SKM-1 (cell line): ENCODE measurements around the gene PHLDA3.

Experiments used
- DNase-seq: peaks from one replicate; lab custom pipeline; 2025; ENCODE audit not compliant: unreplicated experiment; lab: John Stamatoyannopoulos, UW

PHLDA3 gene

DNA sequence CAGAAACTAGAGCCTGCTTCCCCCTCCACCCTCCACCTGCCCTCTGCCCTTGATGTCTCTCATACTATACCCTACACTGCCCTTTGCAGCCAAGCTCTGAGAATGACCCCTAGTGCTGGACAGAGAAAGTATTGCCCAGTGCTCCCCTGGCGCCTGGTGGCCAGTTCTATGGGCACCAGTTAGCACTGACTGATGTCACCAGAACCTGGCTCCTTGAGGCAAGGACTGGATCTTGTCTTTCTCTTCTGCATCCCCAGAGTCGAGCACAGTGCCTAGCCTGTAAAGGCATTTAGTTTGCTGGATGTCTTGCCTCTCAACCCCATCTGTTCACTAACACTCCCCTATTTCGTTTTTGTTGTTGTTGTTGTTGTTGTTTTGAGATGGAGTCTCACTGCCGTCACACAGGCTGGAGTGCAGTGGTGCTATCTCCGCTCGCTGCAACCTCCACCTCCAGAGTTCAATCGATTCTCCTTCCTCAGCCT lies 5.9 kb downstream of the PHLDA3 start:
- no peak for DNase-seq

DNA sequence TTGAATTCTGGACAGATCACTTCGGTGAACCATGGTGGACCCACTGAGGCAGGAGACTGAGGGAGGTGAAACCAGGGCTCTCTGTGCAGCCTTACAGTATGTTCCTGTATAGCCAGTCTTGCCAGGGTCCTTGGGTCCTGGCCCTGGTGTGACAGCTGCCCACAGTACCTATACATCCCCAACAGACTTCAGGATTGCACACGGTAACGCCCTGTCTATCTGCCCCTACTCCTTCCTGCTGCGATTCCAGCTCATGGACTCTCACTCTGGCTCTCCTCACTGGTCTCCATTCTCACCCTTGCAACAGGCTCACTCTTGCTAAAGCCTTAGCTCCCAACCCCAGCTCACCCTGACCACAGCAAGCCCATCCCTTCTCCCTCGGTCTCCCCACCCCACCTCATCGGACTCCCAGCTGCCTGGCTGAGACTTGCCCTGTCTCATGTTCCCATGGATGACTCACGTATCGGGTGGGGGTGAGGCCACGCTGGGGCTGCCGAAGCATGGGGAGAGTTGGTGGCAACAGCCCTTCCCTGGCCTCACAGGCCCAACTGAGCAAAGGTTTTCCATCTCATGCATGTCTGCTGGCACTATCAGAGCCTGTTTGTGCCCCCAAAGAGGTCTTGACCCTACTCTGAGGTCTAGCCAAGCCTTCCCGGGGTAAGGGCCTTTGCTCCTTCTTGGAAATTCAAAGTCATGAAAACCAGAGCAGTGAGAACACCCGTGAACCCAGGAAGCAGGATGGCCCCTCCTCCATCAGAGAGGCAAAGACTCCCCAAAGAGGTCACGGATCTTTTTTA lies 7.1 kb downstream of the PHLDA3 start:
- DNase-seq = no peak

DNA sequence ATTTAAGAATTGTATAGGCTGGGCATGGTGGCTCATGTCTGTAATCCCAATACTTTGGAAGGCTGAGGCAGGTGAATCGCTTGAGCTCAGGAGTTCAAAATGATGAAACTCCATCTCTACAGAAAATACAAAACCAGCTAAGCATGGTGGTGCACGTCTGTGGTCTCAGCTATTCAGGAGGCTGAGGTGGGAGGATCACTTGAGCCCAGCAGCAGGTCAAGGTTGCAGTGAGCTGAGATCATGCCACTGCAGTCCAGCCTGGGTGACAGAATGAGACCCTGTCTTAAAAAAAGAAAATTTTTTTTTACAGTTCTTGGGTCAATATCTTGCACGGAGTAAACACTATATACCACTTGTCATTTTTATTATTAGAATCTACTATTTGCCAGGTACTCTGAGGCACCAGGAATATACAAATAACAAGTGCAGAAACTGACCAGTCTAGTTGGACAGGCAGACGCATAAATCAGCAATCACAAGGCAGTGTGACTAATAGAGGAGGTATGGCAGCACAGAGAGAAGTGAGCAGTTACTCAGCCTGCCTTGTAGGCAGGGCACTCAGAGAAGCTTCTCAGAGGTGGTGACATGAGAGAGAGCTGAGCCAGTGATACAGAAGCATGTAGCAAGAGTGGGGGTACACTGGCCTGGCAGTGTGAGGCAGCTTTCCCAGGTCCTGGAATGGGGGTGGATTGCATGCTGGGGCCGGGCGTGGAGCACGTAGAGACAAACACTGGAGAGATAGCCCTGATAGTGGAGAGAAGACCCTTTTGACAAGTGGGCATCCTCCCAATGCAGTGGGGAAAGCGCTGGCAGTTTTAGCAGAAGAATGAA lies 8.0 kb downstream of the PHLDA3 start:
- DNase-seq = no peak

- no peak for DNase-seq
Measured at GRCh38 chr1:201459775-201460174, 9.2 kb downstream of the PHLDA3 start.

DNA sequence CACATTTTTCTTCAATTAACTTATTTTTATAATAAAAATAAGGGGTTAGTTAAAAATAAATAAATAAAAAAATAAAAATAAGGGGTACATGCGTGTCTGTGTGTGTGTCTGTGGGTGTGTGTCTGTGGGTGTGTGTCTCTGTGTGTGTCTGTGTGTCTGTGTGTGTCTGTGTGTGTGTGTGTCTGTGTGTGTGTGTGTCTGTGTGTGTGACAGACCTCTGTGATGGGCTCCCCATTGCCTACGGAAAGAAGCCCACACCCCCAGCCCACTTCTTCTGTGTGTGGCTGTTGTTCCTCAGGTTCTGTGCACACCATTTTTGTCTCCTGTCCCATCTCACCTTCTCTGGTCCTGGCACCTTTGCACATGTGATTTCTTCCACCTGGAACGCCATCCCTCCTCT lies 9.9 kb downstream of the PHLDA3 start:
- DNase-seq = no peak

- DNase-seq = no peak
Measured at GRCh38 chr1:201457508-201457960, 11.5 kb downstream of the PHLDA3 start.

DNA sequence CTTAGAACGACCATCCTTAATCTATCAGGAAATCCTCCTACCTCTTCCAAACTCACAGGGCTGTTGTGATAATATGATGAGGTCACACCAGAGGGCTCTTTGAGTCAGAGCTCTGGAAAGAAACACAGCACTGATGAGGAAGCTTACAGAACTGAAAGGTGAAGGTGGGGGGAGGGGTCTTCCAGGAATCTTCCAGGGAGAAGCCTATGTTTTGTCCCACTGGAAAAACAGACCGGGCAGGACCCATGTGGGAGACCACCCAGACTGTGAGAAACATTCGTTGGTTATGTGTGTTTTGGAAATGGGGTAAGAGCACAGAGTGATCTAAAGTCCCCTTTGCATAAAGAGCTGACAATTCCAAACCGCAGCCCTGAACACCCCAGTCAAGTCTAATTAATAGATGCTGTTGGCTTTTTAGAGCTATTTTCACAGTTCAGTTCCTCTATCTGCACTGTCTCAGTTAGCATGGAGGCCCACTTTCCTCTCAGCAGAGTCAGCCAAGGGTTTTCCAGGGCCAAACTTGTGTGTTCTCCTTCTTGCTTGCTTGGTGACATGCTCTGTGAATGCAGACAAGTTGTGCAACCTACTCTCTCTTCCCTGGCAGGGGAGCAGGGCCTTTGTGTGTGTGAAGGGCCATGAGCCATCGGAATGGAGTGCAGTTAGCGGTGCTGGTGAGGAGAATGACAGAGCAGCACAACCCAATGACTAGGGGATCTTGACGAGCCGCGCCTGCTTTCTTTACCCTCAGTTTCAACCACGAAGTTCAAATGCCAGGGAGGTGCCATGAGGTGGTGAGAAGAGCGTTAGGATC lies 12.3 kb downstream of the PHLDA3 start:
- no peak for DNase-seq

DNA sequence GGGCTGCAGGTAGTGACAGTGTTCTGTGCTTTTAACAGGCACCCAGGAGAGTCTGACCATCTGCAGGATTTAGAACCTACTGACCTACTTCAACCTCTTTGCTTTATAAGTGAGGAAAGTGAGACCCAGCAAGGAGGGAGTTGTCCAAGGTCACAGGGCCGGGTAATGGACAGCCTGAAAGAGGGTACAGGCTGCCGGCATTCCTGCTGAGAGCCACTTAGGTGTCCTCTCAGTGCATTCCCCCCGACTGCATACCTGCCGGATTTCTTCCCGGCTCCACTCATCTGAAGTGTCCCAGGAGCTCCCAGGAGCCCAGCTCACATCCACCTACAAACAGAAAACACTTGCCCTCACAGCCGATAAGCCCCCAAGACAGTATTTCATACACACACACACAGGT lies 13.9 kb downstream of the PHLDA3 start:
- DNase-seq = no peak

DNA sequence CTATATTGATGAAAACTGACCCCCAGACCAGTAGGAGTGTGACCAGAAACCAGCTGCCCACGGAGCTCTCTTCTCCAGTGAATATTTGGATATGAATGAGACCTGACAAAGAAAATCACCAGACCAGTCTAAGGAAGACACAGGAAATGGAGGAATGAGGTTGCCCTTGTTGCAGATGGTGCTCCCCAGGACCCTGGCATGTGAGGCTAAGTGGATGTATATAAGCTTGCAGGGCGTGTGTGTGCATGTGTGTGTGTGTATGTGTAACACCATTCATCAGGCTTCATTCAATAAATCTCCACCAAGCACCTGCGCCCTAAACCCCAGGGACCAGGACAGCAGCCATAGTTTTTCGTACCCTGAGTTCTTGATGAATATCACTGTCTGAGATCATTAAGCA lies 14.4 kb downstream of the PHLDA3 start:
- DNase-seq = no peak

DNA sequence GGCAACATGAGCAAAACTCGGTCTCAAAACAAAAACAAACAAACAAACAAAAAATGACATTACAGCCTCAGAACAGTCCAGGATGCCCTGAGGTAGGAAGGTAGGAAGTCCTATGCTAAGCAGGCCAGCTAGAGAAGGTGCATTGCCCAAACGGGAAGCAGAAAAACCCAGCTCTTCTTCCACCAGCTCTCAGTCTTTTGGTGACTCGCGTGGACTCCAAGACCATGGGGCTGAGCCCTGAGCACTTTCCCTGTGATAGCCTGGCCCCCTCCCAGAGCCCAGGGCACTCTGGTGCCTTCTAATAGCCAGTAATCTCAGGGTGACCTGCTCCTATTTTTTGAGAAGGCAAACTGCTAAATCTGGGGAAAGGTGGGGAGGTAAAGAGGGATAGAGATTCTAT lies 16.1 kb downstream of the PHLDA3 start:
- no peak for DNase-seq

GRCh38 chr1:201450721-201451291 lies 18.2 kb downstream of the PHLDA3 start:
- no peak for DNase-seq

DNA sequence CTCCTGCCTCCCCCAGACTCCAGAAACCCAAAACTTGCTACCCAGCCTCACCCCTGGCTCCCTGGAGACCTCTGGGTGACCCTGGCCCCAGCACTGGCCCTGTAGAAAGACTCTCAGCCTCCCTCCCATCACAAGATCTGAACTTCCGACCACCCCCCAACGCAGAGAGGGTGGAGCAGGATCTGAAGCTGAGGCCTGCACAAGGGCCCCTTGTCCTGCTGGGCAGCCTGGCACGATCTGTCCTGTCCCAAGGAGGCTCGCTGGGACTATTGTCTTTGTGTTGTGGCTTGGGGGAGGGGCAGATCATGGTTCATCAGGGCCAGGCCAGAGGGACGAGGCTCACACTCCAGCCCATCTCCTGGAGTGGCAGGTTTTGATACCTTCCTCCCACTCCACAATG lies 20.0 kb downstream of the PHLDA3 start:
- no peak for DNase-seq

DNA sequence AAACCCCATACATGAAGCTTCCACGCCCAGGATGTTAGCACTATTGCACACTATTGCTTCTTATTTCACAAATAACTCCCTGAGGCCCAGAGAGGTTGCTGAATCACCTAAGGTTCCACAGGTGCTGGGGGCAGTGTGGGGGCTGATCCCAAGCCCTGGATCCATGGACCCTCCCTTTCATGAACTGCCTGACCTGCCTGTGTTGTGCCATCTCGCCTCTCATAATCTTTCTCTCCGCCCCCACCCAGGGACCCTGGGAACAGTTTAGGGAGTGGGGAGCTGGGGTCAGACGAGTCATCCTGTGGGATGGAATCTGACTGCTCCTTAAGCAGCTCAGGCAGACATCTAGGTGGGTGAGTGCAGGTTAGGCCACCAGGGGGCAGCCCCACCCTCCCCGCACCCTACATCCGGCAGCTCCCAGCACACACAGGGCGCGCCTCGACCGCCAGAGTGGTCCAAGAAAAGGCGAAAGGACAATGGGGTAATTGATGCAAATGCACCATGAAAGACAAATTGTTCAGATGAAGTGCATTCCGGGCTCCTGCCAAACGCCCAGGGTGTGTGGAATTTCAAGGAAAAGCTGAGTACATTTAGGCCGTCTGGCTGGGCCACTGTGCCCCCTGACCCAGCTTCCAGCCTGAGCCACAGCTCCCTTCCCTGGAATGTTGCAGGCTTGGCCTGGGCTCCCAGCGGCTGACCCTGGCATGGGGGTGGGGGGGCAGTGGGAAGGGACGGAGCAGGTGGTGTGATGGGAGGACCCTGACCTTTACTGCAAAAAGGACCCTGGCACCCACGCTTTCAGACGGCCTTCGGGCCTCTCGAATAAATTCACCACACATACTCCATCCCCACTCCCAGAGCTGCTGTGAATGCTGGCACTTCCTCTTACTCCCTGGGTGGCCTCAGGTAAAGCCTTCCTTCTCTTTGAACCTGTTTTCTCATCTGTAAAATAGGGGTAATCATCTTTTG lies 20.8 kb downstream of the PHLDA3 start:
- DNase-seq = no peak

DNA sequence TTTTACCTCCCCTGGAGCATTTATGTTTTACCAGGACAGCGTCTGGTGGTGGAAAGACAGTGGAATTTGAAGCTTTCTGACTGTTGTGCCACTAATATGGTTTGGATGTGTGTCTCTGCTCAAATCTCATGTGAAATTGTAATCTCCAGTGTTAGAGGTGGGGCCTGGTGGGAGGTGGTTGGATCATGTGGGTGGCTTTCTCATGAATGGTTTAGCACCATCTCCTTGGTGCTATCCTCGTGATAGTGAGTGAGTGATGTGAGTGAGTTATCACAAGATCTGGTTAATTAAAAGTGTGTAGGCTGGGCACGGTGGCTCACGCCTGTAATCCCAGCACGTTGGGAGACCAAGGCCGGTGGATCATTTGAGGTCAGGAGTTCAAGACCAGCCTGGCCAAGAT lies 23.7 kb downstream of the PHLDA3 start:
- no peak for DNase-seq

DNA sequence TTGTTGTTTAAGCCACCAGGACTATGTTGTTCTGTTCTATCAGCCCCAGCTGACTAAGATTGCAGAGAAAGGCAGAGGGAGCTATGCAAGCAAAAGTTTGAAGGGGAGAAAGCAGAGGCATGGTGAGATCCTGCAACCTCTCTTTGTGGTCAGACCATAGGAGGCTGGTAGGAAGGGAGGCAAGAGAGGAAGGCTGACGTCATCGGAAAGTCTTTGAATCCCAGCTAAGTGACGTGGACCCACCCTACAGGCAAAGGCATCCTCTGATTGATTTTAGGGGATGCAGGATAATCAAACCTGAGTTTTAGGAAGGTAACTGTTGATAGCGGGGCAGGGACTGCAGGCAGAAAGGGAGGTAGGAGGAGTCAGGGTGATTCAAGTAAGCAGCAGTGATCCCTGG lies 24.2 kb downstream of the PHLDA3 start:
- no peak for DNase-seq

DNA sequence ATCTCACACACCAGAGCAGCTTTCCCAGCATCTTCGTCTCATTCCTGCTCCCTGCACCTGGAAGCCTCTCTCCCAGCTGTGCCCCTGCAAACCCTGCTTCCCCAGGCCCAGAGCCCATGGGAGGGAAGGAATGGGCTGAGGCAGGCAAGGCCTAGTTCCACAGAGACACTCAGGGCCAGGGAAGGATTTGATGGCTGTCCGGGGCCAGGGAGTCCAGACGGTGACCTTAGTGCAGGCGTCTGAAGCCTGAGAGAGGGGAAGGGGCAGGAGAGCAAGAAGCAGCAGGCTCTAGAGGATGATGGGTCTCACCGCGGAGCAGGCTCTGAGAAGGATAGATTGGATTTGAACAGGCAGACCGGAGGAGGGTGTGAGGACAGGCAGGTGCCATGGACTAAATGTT lies 25.2 kb downstream of the PHLDA3 start:
- DNase-seq = no peak

DNA sequence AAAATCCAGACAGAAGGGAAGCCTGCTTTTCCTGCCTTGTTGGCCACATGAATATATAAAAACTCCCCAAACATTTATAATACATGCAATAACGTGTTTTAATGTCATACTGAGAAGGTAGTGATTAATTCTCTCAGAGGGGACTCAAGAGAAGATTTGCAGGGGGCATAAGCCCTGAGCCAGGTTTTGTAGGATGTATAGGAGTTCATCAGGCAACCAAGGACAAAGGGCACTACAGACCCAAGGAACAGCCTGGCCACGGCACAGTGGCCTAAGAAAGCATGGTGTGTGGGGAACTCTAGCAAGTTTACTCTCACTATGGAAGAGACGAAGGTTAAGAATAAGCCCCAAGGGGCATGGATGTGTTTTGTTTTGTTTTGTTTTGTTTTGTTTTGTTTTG lies 32.0 kb downstream of the PHLDA3 start:
- DNase-seq = no peak

GRCh38 chr1:201436393-201436792 lies 32.6 kb downstream of the PHLDA3 start:
- DNase-seq = no peak

DNA sequence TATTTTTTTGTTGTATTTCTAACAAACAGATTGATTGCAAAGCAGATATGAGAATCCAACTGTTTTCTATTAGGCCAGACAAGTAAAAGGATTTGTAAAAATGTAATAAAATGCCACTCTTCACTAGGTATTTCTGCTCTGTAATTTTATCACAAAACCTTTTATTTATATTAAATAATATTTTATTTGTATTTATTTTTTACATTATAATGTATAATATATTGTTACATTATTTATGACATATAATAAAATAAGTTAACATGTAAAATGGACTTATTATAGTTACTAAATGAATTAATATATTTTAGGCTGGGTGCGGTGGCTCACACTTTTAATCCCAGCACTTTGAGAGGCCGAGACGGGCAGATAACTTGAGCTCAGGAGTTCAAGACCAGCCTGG lies 34.7 kb downstream of the PHLDA3 start:
- no peak for DNase-seq

GRCh38 chr1:201433609-201434008 lies 35.4 kb downstream of the PHLDA3 start:
- DNase-seq = no peak
